Gastrocnemius medialis (tissue), 4 donors: ENCODE results near the gene GLYR1. TPM values are rescaled to one million over a fixed set of nuclear protein-coding genes. Genes with fewer than 3 reads are reported as not detected.
A peak's percentile ranks its signal among the peaks of the same experiment; 100 is the strongest.

ENCODE experiments used
- ATAC-seq, 2 donors: fragments of 150-250 bp; one replicate each; pipeline ENCODE4 v1.9.1; 2016
- DNase-seq, 2 donors: peaks; one replicate each; pipeline ENCODE4 v3.0.0-alpha.2; 2019
- H3K27ac ChIP-seq, 4 donors: fragments of 200-600 bp; sonication (generic); 1 replicate in 1 of 4; 2 replicates in 3 of 4; pipeline ENCODE4 v1.5.1; 2016 to 2018; ENCODE audit warnings: mild to moderate bottlenecking in 2 of 4, moderate library complexity in 1 of 4
- H3K27me3 ChIP-seq, 3 donors: fragments of 200-600 bp; sonication (generic) in 2 of 3; 1 replicate in 1 of 3; 2 replicates in 2 of 3; pipeline versions ENCODE4 v1.5.1 to v1.6.0; 2016 to 2019; ENCODE audit warnings: mild to moderate bottlenecking in 1 of 3, moderate library complexity in 1 of 3
- H3K36me3 ChIP-seq, 2 donors: fragments of 200-600 bp; sonication (generic) in 1 of 2; one replicate each; pipeline ENCODE4 v1.5.1; 2017 to 2018
- H3K4me1 ChIP-seq, 2 donors: fragments of 200-600 bp; sonication (generic) in 1 of 2; one replicate each; pipeline ENCODE4 v1.5.1; 2016 to 2017; ENCODE audit warnings: mild to moderate bottlenecking in 2 of 2
- H3K4me3 ChIP-seq, 4 donors: fragments of 200-600 bp; sonication (generic) in 3 of 4; 1 replicate in 1 of 4; 2 replicates in 3 of 4; pipeline ENCODE4 v1.5.1; 2016 to 2019; ENCODE audit warnings: mild to moderate bottlenecking in 2 of 4
- H3K9me3 ChIP-seq, 3 donors: fragments of 200-600 bp; sonication (generic) in 2 of 3; 1 replicate in 1 of 3; 2 replicates in 2 of 3; pipeline ENCODE4 v1.5.1; 2016 to 2019
- CTCF ChIP-seq, 5 experiments: fragments of 450-650 bp in 3 of 5; fragments of 200-600 bp in 2 of 5; sonication (generic) in 2 of 5; IDR thresholded peaks in 4 of 5; conservative IDR thresholded peaks in 1 of 5; 1 replicate in 4 of 5; 2 replicates in 1 of 5; pipeline ENCODE4 v1.5.1; 2016 to 2019; ENCODE audit warnings: antibody characterized with exemption in 5 of 5, mild to moderate bottlenecking in 3 of 5, moderate library complexity in 3 of 5
- POLR2A ChIP-seq, 2 donors: fragments of 450-650 bp; IDR thresholded peaks; one replicate each; pipeline ENCODE4 v1.6.1; 2017; ENCODE audit warnings: antibody characterized with exemption in 2 of 2, mild to moderate bottlenecking in 2 of 2, moderate library complexity in 2 of 2
- in situ Hi-C, 4 donors: fragments of 200-750 bp; cut with MboI; loops; one replicate each; pipeline versions ENCODE4 v1.15.0 to v1.8.0; 2017; ENCODE audit warnings: low sequenced_read_pairs in 4 of 4
- intact Hi-C: fragments of 100-400 bp; cut with DNase I; formaldehyde crosslinking; loops from one replicate; pipeline ENCODE4 v1.15.1; 2023; ENCODE audit warnings: low total_unique reads
- total RNA-seq, 4 donors: library from RNA; depleted of rRNA; stranded (reverse); fragments of >200 nt; gene quantifications; one replicate each; pipeline versions ENCODE4 v1.1.0 to v1.2.3, GENCODE V29; 2016

The GLYR1 gene
- total RNA-seq, 4 donors from 2014 or later, result 39.4 to 56.7 (median 53.0) TPM

- DNase-seq (peak; percentile 37 to 51), ATAC-seq (peak; percentile 11 to 12)
- intact Hi-C loops (loop anchor here (2.0 to 10.0 kb wide), 5 partner anchors 44 to 248 kb away; partner anchors contain the start of genes EEF2KMT, PPL and ROGDI), in situ Hi-C loops (loop anchor here in 1 of 4 donors (10.0 kb wide), 1 partner anchor 108 kb away; the partner anchor contains the start of gene SEC14L5)
- Histone ChIP-seq H3K27me3 (no peaks in the 10 kb centered on the region), H3K4me3 (peak overlapping the region; percentile 80 to 98 (median 94)), H3K9me3 (no peaks in the 10 kb centered on the region), H3K27ac (peak overlapping the region; percentile 96 to 99 (median 99)), H3K4me1 (peaks cover 47 to 48% of the 10 kb centered on the region in 2 donors), H3K36me3 (peaks cover 0 to 40% of the 10 kb centered on the region in 2 donors)
- no peak for TF ChIP-seq POLR2A (IDR thresholded peaks at IDR 0.05)
- no peak for TF ChIP-seq CTCF (IDR thresholded peaks at IDR 0.05 in 4 of 5, conservative IDR thresholded peaks at IDR 0.05 in 1 of 5)
These were observed 586 bp downstream of the GLYR1 start for GRCh38 chr16:4846503-4846900.

GRCh38 chr16:4840984-4841383 lies 6.1 kb downstream of the GLYR1 start:
- H3K4me3 ChIP-seq, result no peak overlapping the region
- in situ Hi-C loops, result loop anchor here in 1 of 4 donors (10.0 kb wide), 1 partner anchor 114 kb away; the partner anchor contains the start of gene SEC14L5
- no peaks in the 10 kb centered on the region for H3K9me3 ChIP-seq
- H3K27me3 ChIP-seq, result no peaks in the 10 kb centered on the region
- H3K27ac ChIP-seq, result peak overlapping the region; percentile 48 to 73 (median 56)
- intact Hi-C loops, result loop anchor here (10.0 kb wide), 1 partner anchor 254 kb away; the partner anchor contains the start of gene EEF2KMT
- no peak for TF ChIP-seq POLR2A (IDR thresholded peaks at IDR 0.05)
- no peak for TF ChIP-seq CTCF (IDR thresholded peaks at IDR 0.05 in 4 of 5, conservative IDR thresholded peaks at IDR 0.05 in 1 of 5)
- ATAC-seq (peak; percentile 55 to 73), DNase-seq (no peak)
- peaks cover 0 to 92% of the 10 kb centered on the region in 2 donors for H3K36me3 ChIP-seq
- H3K4me1 ChIP-seq, result peaks cover 28 to 34% of the 10 kb centered on the region in 2 donors

- TF ChIP-seq CTCF (IDR thresholded peaks at IDR 0.05 in 4 of 5, conservative IDR thresholded peaks at IDR 0.05 in 1 of 5) (no peak), POLR2A (IDR thresholded peaks at IDR 0.05) (no peak)
- in situ Hi-C loops, result loop anchor here in 1 of 4 donors (10.0 kb wide), 1 partner anchor 115 kb away; the partner anchor contains the start of gene SEC14L5
- intact Hi-C loops, result loop anchor here (10.0 kb wide), 1 partner anchor 255 kb away; the partner anchor contains the start of gene EEF2KMT
- Histone ChIP-seq H3K36me3 (peaks cover 0 to 87% of the 10 kb centered on the region in 2 donors), H3K4me3 (no peak overlapping the region), H3K27me3 (no peaks in the 10 kb centered on the region), H3K9me3 (no peaks in the 10 kb centered on the region), H3K27ac (peak overlapping the region in 2 of 4 donors; percentile 48 to 73), H3K4me1 (peaks cover 17 to 24% of the 10 kb centered on the region in 2 donors)
- no peak for ATAC-seq
- DNase-seq, result no peak
These were observed 7.1 kb downstream of the GLYR1 start for GRCh38 chr16:4839942-4840341.

- Histone ChIP-seq H3K4me3 (no peak overlapping the region), H3K9me3 (no peaks in the 10 kb centered on the region), H3K27ac (no peak overlapping the region), H3K36me3 (peaks cover 0 to 68% of the 10 kb centered on the region in 2 donors), H3K27me3 (no peaks in the 10 kb centered on the region), H3K4me1 (peaks cover 23 to 26% of the 10 kb centered on the region in 2 donors)
- no peak for TF ChIP-seq CTCF (IDR thresholded peaks at IDR 0.05 in 4 of 5, conservative IDR thresholded peaks at IDR 0.05 in 1 of 5)
- no peak for TF ChIP-seq POLR2A (IDR thresholded peaks at IDR 0.05)
- in situ Hi-C loops, result no loop called here
- intact Hi-C loops, result no loop called here
- DNase-seq, result no peak
- ATAC-seq, result no peak
These were observed 9.2 kb downstream of the GLYR1 start for GRCh38 chr16:4837733-4838501.
